Stimulated activated CD8-positive, alpha-beta memory T cell treated with anti-CD3 and anti-CD28 coated beads, Interleukin-4, amount 100 ng/mL, for 48 hours (primary cell): ENCODE measurements around the gene MRPS33.
A peak's percentile ranks its signal among the peaks of the same experiment; 100 is the strongest.
"Not testable (repeated sequence)": the region's sequence is repeated elsewhere in the genome, so short reads cannot be mapped to it uniquely, and the experiment has no call there.

ENCODE experiments used
- DNase-seq: peaks from one replicate; pipeline ENCODE4 v3.0.0-alpha.2; 2020

The MRPS33 gene

DNA sequence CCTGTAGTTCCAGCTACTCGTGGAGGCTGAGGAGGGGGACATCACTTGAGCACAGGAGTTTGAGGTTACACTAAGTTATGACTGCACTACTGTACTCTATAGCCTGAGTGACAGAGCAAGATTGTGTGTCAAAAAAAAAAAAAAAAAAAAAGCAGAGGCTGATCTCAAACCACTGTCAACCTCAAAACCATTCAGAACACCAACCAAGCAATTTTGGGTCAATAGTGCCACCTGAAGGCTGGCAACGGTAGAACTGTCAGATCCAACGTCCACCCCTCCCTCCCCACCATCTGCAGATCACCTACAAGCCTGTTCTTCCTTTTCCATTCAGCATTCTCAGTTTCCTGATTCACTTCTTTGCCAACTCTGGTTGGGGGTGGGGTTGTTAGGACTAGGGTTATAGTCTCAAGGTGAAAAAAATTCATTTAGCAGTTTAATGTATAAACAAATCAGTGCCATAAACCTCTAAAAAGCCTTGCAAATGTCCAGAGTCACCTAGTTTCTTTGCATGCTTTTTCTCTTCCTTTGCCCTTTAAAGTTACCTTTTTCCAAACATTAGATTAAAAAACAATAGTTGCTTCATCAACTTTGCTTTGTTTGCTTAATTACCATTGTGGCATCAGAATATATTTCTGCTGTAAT, 2.6 kb downstream of the MRPS33 start:
- peak; percentile 80 for DNase-seq

DNA sequence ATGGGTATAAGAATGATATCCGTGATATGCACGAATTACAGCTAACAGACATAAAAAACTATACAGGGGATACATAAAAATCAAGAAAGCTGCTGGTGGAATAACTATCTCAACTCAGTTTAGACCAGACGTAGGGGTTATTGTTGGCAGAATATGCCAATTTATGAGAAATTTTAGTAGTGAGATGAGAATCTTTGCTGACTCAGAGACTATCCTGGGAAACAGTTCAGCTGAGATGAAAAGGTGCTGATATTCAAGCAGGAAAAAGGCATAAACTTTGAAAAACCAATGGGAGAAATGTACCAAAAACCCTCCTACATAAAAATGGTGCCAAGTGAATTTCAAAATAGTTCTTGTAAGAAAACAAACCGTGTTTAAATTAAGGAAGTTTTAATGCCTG, 3.3 kb downstream of the MRPS33 start:
- DNase-seq, result no peak

DNA sequence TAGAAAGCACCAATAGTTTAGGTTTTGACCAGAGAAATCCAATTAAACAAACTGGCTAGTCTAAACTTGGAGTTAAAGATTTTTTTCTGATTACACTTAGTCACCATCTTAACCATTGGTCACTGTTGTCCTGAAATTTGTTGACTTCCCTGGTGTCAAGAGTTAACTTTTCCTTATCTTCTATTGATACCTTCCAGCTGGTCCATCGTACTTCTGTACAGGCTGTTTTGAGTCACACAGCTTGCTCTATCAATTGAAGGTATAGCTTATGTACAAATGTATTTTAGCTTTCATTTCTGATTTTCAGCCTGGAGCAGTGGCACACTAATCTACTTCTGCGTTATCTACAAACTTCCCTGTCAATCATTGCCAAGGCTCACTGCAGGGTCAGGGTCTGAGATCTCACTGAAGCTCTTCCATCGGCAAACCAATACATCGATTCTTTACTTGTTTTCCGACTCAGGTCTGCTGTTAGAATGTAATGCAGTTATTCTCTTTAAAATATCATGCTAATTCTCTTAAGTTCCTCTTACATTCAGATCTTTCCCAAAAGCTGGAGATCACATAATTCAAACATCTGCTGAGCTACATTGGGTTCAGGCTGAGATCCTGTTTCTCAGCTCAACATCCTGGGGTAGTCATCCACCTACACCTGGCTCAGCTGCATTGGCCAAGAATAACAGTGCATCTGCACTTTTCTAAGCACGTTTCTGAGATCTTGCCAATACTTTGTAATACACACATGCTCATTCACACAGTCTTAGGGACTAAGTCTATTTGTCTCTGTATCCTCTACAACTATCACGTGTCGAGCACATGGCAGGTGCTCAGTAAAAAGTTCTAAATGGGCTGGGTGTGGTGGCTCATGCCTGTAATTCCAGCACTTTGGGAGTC, 11.3 kb downstream of the MRPS33 start:
- no peak for DNase-seq

DNA sequence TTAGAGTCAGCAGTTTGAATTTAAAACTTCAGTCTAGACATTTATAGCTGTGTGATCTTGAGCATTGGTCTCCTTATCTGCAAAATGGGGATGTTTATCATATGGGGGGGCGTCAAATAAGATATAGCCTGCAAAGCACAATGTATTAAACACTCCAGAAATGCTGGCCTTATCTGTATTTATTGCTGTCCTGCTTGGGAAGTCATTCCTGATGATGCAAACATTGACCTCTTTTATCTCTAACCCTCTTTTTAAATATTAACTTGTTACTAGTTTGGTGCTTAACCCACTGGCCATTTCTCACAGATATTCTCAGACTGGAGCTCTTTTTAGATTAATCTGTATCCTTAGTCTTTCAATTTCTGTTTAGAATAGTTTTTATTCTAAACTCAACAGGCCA, 13.2 kb downstream of the MRPS33 start:
- no peak for DNase-seq

DNA sequence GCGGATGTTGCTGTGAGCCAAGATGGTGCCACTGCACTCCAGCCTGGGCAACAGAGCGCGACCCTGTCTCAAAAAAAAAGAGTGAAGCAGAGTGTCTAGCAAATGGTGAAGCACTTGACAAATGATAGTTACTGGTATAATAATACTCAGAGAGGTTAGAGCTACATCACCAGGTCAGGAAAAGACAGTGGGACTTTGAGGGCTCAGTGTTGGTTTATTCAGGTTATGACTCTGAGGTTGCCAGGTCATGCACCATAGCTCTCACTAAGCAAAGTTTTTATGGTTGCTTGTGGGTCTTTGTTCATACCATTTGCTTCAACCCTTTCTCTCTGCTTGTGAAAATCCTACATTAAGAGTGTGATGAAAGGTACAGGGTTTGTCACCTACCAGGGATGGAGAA, 13.6 kb downstream of the MRPS33 start:
- no peak for DNase-seq

DNA sequence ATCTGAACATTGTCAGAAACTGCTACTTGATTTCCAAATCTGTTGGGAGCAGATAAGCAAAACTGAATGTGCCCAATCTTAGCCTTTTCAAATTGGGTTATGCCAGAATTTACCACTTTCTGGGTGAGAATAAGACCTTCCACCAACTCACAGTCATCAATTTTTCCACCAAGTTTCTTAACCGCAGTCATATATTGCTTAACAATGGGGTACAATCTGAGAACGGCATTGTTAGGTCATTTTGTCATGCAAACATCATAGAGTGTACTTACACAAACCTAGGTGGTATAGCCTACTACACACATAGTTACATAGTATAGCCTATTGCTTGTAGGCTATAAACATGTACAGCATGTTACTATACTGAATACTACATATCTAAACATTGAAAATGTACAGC, 16.0 kb downstream of the MRPS33 start:
- DNase-seq, result no peak

DNA sequence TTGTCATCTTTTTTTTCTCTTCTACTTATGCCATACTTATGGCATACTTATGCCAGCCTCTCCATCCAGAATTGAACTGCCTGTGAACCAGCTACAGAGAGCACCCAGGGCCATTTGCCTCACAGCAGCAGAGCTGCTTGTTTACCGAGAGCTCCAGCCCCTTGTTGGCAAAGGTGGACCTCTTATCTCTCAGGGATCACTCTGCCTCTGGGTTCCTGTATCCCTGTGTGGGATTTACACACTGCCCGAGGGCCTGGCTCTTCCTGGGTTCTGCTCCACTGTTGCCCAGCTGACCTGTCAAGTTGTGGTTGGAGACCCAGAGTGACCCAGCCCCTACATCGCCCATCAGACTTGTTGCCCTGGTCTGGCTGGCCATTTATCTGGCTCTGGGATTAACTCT, 22.3 kb downstream of the MRPS33 start:
- no peak for DNase-seq

DNA sequence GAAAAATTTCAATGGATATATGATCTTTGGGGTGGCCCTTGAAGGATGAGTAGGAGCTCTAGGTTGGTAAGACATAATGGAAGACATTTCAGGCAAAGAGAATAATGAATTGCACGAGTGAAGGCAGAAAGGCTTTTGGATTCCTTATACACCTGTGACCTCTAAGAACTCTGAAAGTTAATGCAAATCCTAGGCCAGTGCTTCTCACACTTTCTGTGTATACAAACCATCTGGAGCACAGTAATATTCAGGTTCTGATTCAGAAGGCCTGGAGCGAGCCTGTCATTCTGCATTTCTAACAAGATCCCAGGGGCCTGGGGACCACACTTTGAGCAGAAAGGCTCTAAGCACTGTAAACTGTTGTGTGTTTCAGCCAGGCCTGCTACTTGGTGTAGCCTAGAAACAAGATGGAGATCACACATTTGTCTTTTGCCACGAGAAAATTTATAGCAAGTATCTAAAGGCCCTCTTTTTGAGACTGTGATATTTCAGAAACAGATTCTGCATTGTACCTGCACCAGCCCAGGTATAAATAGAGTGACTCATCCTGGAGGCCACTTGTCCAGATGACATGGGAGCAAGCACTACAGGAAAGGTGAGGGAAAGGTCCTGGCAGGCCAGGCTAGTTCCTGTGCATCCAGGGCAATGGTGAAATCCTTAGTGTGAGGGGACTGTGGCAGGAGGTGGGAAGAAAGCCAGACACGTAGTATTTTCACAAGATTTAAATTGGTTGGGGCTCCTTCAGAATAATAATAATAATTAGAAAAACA, 24.4 kb downstream of the MRPS33 start:
- no peak for DNase-seq

DNA sequence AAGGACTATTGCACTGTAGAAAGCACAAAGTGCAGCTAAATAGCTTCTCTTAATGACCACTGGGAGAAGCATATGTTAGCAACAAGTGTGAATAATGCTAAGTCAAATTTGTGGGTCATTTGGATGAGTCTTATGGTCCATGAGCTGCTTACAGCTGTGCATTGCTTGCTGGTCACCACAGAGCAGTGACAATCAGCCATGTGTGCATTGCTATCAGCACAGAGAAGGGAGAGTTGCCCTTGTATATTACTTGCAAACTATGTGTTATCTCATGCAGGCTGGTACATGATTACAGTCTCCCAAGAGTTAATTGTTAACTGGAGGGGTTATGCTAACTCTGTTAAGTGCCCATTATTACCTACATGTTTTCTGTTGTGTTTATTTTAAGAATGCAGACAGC, 25.7 kb downstream of the MRPS33 start:
- DNase-seq, result no peak

DNA sequence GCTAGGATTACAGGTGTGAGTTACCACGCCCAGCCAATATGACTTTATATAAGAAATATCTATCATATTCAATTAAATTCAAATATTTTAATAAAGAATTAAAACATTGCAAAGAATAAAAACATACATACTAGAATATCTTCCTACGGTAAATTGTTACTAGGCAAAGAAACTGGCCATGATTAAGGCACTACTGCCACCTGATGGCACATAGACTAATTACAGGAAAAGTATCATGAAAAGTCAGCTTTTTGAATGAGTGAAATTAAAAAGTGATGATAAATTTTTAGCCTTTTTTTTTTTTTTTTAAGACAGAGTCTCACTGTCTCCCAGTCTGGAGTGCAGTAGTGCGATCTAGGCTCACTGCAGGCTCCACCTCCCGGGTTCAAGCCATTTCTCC, 30.9 kb downstream of the MRPS33 start:
- DNase-seq, result no peak

DNA sequence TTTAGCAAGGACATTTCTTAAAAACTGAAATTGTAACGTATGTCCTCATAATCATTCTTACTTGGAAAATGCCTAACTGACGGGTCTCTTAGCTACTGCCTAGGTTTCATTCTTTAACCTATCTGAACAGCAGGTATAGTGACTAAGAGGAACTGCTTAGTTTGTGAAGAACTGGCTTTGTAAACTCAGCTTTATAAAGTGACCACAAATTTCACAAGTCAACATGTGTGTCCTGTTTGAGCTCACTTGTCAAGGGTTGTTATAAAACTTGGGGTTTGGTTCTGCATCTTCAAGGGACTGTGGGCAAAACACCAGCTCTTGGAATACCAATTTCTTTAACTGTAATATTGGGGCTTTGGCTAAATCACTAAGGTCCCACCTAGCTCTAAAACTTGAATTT, 32.2 kb downstream of the MRPS33 start:
- DNase-seq, result no peak

DNA sequence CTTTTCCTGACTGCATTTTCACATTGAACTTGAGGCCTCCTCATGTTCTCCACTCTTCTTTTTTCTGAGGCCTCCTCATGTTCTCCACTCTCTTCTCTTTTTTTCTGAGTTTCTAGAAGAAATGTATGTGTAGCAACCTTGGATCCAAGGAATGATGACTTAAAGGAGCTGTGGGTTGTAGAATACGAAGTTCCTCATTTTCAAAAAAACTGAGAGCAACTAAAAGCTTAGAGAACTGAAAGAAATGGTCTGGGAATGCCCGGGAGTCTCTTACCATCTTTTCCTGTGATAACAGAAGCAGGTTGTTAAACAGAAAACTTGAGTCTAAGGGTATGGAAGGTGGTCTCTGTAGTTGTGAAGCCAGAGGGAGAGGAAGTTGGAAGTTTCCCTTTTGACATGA, 32.8 kb downstream of the MRPS33 start:
- DNase-seq, result no peak

DNA sequence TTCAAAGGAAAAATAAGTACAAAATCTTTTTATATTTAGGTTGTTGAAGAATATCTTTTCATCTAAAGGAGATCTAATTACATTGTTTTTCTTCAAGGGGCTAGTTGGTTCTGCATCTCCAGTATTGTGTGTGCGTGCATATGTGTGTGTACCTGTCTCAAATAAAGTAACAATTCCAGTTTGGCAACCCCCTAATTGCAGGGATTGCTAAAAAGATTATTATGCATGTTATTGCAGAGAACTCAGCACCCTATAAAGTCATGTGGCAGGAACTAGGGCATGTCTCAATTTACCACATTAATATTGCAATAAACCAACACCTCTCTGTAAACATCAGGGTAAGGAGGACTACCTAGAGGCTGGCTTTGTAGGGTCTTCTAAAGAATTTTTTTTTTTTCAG, 37.0 kb downstream of the MRPS33 start:
- DNase-seq, result no peak

DNA sequence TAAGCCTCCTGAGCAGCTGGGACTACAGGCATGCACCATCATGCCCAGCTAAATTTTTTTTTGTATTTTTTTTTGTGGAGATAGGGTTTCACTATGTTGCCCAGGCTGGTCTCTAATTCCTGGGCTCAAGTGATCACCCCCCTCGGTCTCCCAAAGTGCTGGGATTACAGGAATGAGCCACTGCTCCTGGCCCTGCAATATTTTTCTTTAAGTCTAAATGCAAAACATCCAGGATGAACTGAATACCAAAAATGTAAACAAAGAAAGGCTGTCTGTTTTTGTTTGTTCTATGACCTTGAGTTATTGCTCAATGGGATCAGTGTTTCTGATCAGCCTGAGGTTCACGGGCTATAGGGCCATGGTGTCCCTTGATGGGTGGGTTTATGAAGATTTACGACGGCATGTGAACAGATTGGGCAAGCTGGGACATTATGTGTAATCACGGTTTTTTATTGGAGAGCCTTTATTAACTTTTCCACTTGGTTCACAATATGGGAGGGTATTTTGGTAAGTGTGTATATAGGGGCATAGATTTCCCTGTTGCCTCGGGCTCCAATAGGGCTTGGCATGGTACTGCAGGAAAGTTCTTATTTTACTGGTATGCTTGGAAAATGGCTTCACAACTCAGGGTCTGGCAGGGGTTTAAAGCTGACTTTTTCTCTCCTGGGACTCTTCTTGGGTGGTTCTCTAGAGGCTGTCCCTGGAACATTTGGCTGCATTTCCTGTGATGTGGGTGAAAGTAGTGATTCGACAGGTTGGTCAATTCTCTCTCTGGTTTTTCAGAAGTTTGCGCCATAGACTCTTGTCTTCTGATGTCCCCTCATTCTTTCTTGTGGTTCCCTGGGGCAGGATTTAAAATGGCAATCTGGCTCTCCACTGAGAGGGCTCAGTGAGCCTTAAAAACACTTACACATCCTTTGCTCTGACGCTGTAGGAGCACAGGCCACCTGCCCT, 41.6 kb downstream of the MRPS33 start:
- no peak for DNase-seq

DNA sequence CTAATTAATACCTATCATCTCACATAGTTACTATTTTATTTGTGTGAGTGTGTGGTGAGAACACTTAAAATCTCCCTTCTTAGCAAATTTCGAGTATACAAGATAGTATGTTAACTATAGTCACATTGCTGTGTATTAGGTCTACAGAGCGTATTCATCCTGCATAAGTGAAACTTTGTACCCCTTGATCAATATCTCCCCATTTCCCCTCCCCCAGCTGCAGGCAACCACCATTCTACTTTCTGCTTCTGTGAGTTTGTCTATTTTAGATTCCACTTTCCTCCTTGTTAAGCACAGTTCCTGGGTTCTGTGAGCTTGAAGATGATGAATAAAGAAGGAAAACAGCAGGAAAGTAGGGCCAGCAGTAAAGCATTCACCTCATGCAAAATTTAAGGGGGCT, 42.4 kb downstream of the MRPS33 start:
- no peak for DNase-seq

DNA sequence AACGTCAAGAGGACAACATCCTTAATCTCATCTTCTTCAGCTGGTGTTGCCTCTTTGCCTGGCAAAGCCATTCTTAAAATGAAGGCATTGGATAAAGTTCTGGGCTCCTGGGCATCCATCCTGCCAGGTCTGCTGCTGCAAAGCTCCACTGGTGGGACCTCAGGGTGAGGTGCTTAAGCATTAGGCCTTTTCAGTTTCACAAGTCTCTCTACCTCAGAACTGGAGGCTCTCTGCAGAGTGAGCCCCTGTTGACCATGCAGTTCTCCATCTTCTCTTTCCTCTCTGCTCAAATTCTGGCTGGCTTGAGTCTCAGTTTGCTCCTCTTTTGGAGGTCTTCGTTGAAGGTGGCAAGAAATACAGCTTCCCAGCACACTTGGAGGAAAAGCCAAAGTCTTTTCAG, 47.3 kb downstream of the MRPS33 start:
- no peak for DNase-seq

DNA sequence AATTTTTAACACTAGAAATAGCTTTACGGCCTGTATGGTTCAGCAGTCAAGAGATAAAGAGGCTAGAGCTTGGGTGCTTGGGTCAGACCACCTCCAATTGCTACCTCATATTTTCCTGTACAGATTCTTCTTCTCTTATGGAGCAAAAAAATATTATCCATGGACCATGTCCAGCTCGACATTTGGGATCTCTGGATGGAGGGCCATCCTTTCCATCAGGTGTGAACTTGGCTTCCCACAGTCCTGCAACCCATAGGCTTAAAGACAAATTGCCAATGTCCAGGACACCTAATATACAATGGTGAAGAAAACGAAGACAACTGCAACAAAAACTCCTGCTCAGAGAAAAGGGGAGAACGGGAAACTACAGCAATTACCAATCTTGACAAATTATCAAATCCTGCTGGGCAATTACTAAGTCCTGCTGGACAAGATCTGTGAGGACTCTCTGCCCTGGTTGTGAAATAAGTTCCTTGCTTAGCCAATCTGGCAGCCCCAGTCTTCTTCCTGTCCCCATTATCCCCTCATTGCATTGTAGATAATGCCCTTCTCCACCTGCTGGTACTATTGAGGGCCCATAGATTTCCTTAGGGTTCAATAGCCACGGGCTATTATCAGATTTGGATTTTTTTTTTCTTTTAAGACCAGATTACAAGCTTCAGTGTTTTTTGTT, 48.1 kb downstream of the MRPS33 start:
- DNase-seq, result no peak

DNA sequence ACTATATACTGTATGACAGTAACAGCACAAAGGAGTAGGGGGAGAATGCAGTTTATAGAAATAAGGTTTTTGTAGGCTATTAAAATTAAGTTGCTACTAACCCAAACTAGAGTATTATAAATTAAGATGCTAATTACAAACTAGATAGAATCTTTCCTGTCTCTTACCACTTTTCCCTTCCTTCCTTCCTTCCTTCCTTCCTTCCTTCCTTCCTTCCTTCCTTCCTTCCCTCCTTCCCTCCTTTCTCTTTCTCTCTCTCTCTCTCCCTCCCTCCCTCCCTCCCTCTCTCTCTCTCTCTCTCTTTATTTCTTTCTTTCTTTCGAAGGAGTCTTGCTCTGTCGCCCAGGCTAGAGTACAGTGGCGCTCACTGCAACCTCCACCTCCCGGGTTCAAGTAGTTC, 53.6 kb downstream of the MRPS33 start:
- no peak for DNase-seq

DNA sequence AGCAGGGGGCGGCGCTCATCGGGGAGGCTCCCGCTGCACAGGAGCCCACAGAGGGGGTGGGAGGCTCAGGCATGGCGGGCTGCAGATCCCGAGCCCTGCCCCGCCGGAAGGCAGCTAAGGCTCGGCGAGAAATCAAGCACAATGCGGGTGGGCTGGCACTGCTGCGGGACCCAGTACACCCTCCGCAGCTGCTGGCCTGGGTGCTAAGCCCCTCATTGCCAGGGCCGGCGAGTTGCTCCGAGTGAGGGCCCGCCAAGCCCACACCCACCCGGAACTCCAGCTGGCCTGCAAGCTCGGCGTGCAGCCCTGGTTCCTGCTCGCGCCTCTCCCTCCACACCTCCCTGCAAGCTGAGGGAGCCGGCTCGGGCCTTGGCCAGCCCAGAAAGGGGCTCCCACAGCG, 57.8 kb downstream of the MRPS33 start:
- not testable (repeated sequence) for DNase-seq
